PC-9 (cell line): Measurements from ENCODE around the gene PDK3. TPM values are rescaled to one million over a fixed set of nuclear protein-coding genes. Genes with fewer than 3 reads are reported as not detected.

Experiments used
- BruUV-seq: library from RNA; stranded (reverse); fragments of 400-500 nt; replicated peaks from 2 replicates; lab custom pipeline; 2021; lab: Mats Ljungman, UMichigan
- CTCF ChIA-PET: fragments of 300-600 bp; sonication (Branson Sonifier 250); formaldehyde crosslinking; loops from one replicate; lab custom pipeline; 2022; ENCODE audit warnings: antibody characterized with exemption; lab: Charles Lee
- POLR2A ChIA-PET: fragments of 300-600 bp; sonication (Branson Sonifier 250); formaldehyde crosslinking; loops from one replicate; lab custom pipeline; 2022; ENCODE audit warnings: antibody characterized with exemption; ENCODE audit not compliant: unreplicated experiment; lab: Charles Lee
- DNase-seq, 2 experiments: peaks; one replicate each; pipeline versions ENCODE4 v3.0.0 to v3.0.0-alpha.2; 2015 to 2022; ENCODE audit warnings: mixed read lengths in 1 of 2
- H2AFZ ChIP-seq: fragments of 200-600 bp; sonication (generic); 2 replicates; pipeline ENCODE4 v1.8.1; 2017; ENCODE audit warnings: antibody characterized with exemption
- H3F3A ChIP-seq: fragments of 200-600 bp; sonication (generic); 2 replicates; pipeline ENCODE4 v1.8.1; 2017; ENCODE audit warnings: antibody characterized with exemption, mild to moderate bottlenecking, low read depth; ENCODE audit not compliant: insufficient read depth
- H3K27ac ChIP-seq: fragments of 200-600 bp; sonication (generic); 2 replicates; pipeline ENCODE4 v1.6.1; 2016; ENCODE audit warnings: mixed run types
- H3K27me3 ChIP-seq: fragments of 200-600 bp; sonication (generic); 2 replicates; pipeline ENCODE4 v1.6.1; 2016; ENCODE audit warnings: low read depth, mixed run types; ENCODE audit not compliant: insufficient read depth
- H3K36me3 ChIP-seq: fragments of 200-600 bp; sonication (generic); 2 replicates; pipeline ENCODE4 v1.6.1; 2016; ENCODE audit warnings: low read depth, mixed run types
- H3K4me1 ChIP-seq: fragments of 200-600 bp; sonication (generic); replicated peaks from 2 replicates; pipeline ENCODE4 v1.6.1; 2016; ENCODE audit warnings: mixed run types; ENCODE audit not compliant: insufficient read depth
- H3K4me2 ChIP-seq: fragments of 200-600 bp; sonication (generic); 2 replicates; pipeline ENCODE4 v1.6.1; 2017; ENCODE audit warnings: mixed run types
- H3K4me3 ChIP-seq: fragments of 200-600 bp; sonication (generic); 2 replicates; pipeline ENCODE4 v1.6.1; 2016; ENCODE audit warnings: mixed run types
- H3K79me2 ChIP-seq: fragments of 200-600 bp; sonication (generic); 2 replicates; pipeline ENCODE4 v1.6.1; 2017; ENCODE audit warnings: low read depth, mixed run types
- H3K9me2 ChIP-seq: fragments of 200-600 bp; sonication (generic); 2 replicates; pipeline ENCODE4 v1.8.1; 2017; ENCODE audit warnings: mild to moderate bottlenecking; ENCODE audit not compliant: insufficient read depth
- H3K9me3 ChIP-seq: fragments of 200-600 bp; sonication (generic); 2 replicates; pipeline ENCODE4 v1.8.1; 2016; ENCODE audit warnings: low read depth; ENCODE audit not compliant: insufficient read depth
- H4K20me1 ChIP-seq: fragments of 200-600 bp; sonication (generic); 2 replicates; pipeline ENCODE4 v1.8.1; 2017; ENCODE audit not compliant: insufficient read depth
- EZH2 ChIP-seq: fragments of 200-600 bp; sonication (generic); IDR thresholded peaks from 2 replicates; pipeline ENCODE4 v1.8.0; 2017; ENCODE audit warnings: antibody characterized with exemption, low read depth
- intact Hi-C: fragments of 100-400 bp; cut with micrococcal nuclease; formaldehyde crosslinking; loops from one replicate; pipeline ENCODE4 v1.10.0; 2022; ENCODE audit not compliant: unreplicated experiment
- total RNA-seq: library from RNA; stranded (reverse); gene quantifications from 2 replicates; pipeline ENCODE4 v1.2.3, GENCODE V29; 2021
- TF ChIP-seq, protein P1 (sequence below): fragments of 200-600 bp; sonication (generic); conservative IDR thresholded peaks from 2 replicates; pipeline ENCODE4 v1.6.1; 2017; ENCODE audit warnings: mixed run types, antibody characterized with exemption, mild to moderate bottlenecking, moderate library complexity

PDK3 gene
- total RNA-seq, 1 experiment from 2014 or later: 19.4 TPM

DNA sequence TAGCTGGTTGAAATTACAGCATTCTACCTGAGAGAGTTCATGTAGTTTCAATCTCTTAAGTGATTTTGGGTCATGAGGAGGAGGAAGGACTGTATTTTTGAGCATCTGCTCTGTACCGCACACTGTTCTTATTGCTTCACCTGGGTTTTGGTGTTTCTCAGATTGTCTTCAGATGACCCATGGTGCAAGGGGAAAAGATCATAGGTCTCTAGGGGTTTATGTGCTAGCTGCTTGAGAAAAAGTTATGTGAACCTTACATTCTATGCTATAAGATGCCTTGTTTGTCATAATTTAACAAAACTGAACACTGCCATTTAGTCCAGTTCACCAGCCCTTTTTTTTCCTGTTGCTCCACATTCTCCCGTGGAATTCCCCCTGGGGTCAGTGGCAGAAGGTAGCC lies 60.4 kb downstream of the PDK3 start:
- POLR2A ChIA-PET: no interaction called here
- H3K9me2 ChIP-seq: no peaks in the 10 kb centered on the region
- no TSS peak for BruUV-seq
- no peaks in the 10 kb centered on the region for H3K4me1 ChIP-seq
- H2AFZ ChIP-seq: no peak overlapping the region
- no peaks in the 10 kb centered on the region for H3K79me2 ChIP-seq
- no peaks in the 10 kb centered on the region for H3K36me3 ChIP-seq
- no peak overlapping the region for H3K4me2 ChIP-seq
- H3K4me3 ChIP-seq: no peak overlapping the region
- H3K27ac ChIP-seq: no peak overlapping the region
- H3F3A ChIP-seq: no peaks in the 10 kb centered on the region
- TF ChIP-seq, protein P1, sequence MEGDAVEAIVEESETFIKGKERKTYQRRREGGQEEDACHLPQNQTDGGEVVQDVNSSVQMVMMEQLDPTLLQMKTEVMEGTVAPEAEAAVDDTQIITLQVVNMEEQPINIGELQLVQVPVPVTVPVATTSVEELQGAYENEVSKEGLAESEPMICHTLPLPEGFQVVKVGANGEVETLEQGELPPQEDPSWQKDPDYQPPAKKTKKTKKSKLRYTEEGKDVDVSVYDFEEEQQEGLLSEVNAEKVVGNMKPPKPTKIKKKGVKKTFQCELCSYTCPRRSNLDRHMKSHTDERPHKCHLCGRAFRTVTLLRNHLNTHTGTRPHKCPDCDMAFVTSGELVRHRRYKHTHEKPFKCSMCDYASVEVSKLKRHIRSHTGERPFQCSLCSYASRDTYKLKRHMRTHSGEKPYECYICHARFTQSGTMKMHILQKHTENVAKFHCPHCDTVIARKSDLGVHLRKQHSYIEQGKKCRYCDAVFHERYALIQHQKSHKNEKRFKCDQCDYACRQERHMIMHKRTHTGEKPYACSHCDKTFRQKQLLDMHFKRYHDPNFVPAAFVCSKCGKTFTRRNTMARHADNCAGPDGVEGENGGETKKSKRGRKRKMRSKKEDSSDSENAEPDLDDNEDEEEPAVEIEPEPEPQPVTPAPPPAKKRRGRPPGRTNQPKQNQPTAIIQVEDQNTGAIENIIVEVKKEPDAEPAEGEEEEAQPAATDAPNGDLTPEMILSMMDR: no peak
- no peak for TF ChIP-seq EZH2
- no peaks in the 10 kb centered on the region for H3K9me3 ChIP-seq
- no peaks in the 10 kb centered on the region for H3K27me3 ChIP-seq
- H4K20me1 ChIP-seq: no peaks in the 10 kb centered on the region
- intact Hi-C loops: no loop called here
- CTCF ChIA-PET: no interaction called here
- DNase-seq: no peak

DNA sequence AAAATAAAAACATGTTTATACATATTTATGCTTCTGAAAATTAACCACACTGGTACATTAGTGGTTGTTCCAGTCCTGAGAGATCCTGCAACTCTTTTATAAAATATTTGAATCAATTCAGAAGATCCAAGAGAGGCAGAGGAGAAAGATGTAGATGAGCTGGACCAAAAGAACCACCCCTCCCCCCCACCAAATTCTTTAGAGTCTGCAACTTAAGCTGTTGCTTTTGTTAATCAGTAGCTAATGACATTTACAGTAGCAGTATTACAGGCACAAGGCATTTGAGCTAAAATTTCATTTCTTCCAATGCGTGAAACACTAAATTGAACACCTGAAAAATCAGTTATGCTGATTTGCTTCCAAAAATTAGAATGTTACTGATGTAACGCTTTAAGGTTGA lies 61.5 kb downstream of the PDK3 start:
- no peaks in the 10 kb centered on the region for H3F3A ChIP-seq
- CTCF ChIA-PET: no interaction called here
- POLR2A ChIA-PET: no interaction called here
- H3K4me1 ChIP-seq: no peaks in the 10 kb centered on the region
- H3K4me3 ChIP-seq: no peak overlapping the region
- DNase-seq: no peak
- no peaks in the 10 kb centered on the region for H3K27me3 ChIP-seq
- intact Hi-C loops: no loop called here
- H2AFZ ChIP-seq: no peak overlapping the region
- H3K79me2 ChIP-seq: no peaks in the 10 kb centered on the region
- no peaks in the 10 kb centered on the region for H4K20me1 ChIP-seq
- TF ChIP-seq EZH2: no peak
- TF ChIP-seq, protein P1: no peak
- no peak overlapping the region for H3K27ac ChIP-seq
- BruUV-seq: no TSS peak
- H3K36me3 ChIP-seq: no peaks in the 10 kb centered on the region
- H3K9me3 ChIP-seq: no peaks in the 10 kb centered on the region
- no peaks in the 10 kb centered on the region for H3K9me2 ChIP-seq
- no peak overlapping the region for H3K4me2 ChIP-seq

DNA sequence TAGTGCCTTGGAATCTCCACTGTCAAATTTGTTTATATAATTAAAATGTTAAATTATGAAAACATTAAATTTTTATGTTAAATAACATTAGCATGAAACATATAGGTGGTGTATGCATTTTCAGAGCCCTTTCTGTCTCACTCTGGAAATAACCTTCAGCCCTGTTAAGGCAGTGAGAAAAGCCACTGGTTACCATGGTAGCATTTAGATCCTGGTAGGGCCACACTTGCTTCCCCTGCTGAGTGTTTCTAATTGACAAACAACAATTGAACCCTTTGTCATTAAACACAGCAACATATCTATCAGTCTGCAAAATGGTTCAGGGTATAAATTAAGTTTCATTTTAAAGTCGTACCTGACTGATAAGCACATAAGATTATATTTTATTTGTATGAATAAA lies 63.5 kb downstream of the PDK3 start:
- Histone ChIP-seq H3K36me3 (no peaks in the 10 kb centered on the region), H3F3A (no peaks in the 10 kb centered on the region), H3K9me2 (no peaks in the 10 kb centered on the region), H3K4me1 (no peaks in the 10 kb centered on the region), H3K4me2 (no peak overlapping the region), H3K79me2 (no peaks in the 10 kb centered on the region), H3K9me3 (no peaks in the 10 kb centered on the region), H3K27me3 (no peaks in the 10 kb centered on the region), H2AFZ (no peak overlapping the region), H4K20me1 (no peaks in the 10 kb centered on the region), H3K27ac (no peak overlapping the region), H3K4me3 (no peak overlapping the region)
- POLR2A ChIA-PET: no interaction called here
- CTCF ChIA-PET: no interaction called here
- TF ChIP-seq EZH2: no peak
- intact Hi-C loops: no loop called here
- DNase-seq: no peak
- BruUV-seq: no TSS peak

DNA sequence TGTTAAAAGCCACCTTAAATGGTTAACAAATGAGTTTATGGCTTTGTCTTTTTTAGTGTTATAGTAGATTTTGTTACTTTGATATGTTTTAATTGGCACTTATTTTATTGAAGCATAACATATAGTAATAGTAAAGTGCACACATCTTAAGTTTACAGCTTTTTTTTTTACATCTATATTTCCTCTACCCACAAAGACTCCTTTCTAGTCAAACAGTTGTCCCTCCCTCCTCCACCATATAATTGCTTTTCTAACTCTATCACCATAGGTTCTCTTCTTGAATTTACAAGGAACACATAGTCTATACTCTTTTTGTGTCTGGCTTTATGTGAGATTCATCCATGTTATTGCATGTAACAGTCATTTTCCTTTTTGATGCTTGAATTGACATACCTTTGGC lies 71.5 kb downstream of the PDK3 start:
- H4K20me1 ChIP-seq: no peaks in the 10 kb centered on the region
- no peak overlapping the region for H3K27ac ChIP-seq
- POLR2A ChIA-PET: no interaction called here
- H3F3A ChIP-seq: no peaks in the 10 kb centered on the region
- no peaks in the 10 kb centered on the region for H3K79me2 ChIP-seq
- no peak overlapping the region for H3K4me2 ChIP-seq
- no peak overlapping the region for H2AFZ ChIP-seq
- DNase-seq: no peak
- H3K4me3 ChIP-seq: no peak overlapping the region
- intact Hi-C loops: no loop called here
- TF ChIP-seq, protein P1: no peak
- no peak for TF ChIP-seq EZH2
- no peaks in the 10 kb centered on the region for H3K4me1 ChIP-seq
- H3K27me3 ChIP-seq: no peaks in the 10 kb centered on the region
- no TSS peak for BruUV-seq
- H3K9me2 ChIP-seq: no peaks in the 10 kb centered on the region
- CTCF ChIA-PET: no interaction called here
- no peaks in the 10 kb centered on the region for H3K36me3 ChIP-seq
- H3K9me3 ChIP-seq: no peaks in the 10 kb centered on the region
